Body of pancreas (tissue), 4 donors: ENCODE measurements around the gene ASPG.

Experiments
- CTCF ChIP-seq, 7 experiments: fragments of 450-650 bp in 4 of 7; fragments of 200-600 bp in 3 of 7; sonication (generic) in 3 of 7; IDR thresholded peaks; one replicate each; pipeline ENCODE4 v1.5.1; 2016 to 2019; ENCODE audit warnings: antibody characterized with exemption in 7 of 7
- POLR2A ChIP-seq, 3 donors: fragments of 450-650 bp; IDR thresholded peaks; one replicate each; pipeline ENCODE4 v1.6.1; 2016; ENCODE audit warnings: antibody characterized with exemption in 3 of 3, mild to moderate bottlenecking in 2 of 3

GRCh38 chr14:104125011-104125410 is 39.5 kb downstream of the ASPG start:
- no peak for TF ChIP-seq CTCF (IDR thresholded peaks at IDR 0.05)
- no peak for TF ChIP-seq POLR2A (IDR thresholded peaks at IDR 0.05)
